PC-9 (cell line): ENCODE data around the gene ITK.

Experiments
- EZH2 ChIP-seq: fragments of 200-600 bp; sonication (generic); IDR thresholded peaks from 2 replicates; pipeline ENCODE4 v1.8.0; 2017; ENCODE audit warnings: antibody characterized with exemption, low read depth
- TF ChIP-seq, protein P1 (sequence below): fragments of 200-600 bp; sonication (generic); conservative IDR thresholded peaks from 2 replicates; pipeline ENCODE4 v1.6.1; 2017; ENCODE audit warnings: mixed run types, antibody characterized with exemption, mild to moderate bottlenecking, moderate library complexity

DNA sequence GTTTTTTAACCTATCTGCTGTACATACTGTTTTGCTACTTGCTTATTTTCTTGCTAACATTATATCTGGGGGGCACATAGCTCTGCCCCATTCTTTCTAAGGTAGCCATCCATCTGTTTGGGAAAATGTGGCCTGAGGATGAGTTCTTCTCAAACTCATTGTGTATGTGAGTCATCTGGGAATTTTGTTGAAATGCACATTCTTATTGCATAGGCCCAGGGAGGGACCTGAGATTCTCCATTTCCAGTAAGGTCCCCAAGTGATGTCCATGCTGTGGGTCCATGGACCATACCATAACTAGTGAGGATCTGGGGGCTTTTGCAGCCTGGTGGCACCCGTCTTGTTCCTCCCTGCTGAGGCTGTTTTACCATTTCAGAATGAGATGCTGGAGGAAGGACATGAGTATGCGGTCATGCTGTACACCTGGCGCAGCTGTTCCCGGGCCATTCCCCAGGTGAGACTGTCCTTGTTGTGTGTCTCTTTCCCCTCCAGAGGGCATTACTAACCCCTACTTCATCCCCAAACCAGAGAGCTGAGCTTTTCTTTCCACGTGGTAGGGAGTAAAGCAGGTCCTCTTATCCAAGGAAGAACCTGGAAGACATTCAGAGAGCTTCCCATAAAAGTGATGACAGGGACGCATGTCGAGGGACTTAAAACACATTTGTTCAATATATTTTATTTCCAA lies 113.9 kb downstream of the ITK start:
- TF ChIP-seq, protein P1, sequence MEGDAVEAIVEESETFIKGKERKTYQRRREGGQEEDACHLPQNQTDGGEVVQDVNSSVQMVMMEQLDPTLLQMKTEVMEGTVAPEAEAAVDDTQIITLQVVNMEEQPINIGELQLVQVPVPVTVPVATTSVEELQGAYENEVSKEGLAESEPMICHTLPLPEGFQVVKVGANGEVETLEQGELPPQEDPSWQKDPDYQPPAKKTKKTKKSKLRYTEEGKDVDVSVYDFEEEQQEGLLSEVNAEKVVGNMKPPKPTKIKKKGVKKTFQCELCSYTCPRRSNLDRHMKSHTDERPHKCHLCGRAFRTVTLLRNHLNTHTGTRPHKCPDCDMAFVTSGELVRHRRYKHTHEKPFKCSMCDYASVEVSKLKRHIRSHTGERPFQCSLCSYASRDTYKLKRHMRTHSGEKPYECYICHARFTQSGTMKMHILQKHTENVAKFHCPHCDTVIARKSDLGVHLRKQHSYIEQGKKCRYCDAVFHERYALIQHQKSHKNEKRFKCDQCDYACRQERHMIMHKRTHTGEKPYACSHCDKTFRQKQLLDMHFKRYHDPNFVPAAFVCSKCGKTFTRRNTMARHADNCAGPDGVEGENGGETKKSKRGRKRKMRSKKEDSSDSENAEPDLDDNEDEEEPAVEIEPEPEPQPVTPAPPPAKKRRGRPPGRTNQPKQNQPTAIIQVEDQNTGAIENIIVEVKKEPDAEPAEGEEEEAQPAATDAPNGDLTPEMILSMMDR, result no peak
- no peak for TF ChIP-seq EZH2
